ENCODE data around the gene VAMP2. TPM values are rescaled to one million over a fixed set of nuclear protein-coding genes. Genes with fewer than 3 reads are reported as not detected.
A peak's percentile ranks its signal among the peaks of the same experiment; 100 is the strongest.

VAMP2 gene
- total RNA-seq, 1 donor from 2014 or later: 28.0 TPM

DNA sequence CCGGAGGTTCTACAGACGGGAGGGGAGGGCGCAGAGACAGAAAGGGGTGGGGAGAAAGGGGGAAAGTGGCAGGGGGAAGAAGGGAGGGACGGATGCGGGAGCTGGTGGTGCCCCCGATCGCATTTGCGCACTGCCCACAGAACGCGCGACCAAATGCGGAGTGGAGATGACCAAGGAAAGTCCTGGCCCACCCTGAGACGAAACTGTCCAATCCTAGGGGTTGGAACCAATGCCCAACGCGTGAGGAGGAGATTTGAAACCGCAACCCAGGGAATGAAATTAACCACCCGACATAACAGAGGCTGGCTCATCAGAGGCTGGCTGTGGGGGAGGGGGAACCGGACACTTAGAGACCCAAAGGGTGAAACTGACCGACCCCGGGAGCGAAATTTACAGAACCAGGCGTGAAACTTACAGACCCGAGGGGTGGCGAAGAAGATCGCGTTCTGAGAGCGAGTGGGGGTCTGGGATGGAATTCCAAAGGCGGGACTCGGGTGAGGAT is 40.3 kb downstream of the VAMP2 start:
- H3K27ac Mint-ChIP-seq (ENCODE audit: unreplicated experiment): no peak overlapping the region
- peaks cover 16% of the 10 kb centered on the region for H3K4me1 Mint-ChIP-seq (ENCODE audit: low read depth, unreplicated experiment)
- Histone ChIP-seq H4K20me1 (ENCODE audit: insufficient read depth, low read length) (peaks cover 15% of the 10 kb centered on the region), H3K4me2 (ENCODE audit: low read length) (peak overlapping the region; percentile 97), H3K36me3 (ENCODE audit: insufficient read depth, low read length) (no peaks in the 10 kb centered on the region), H3K9ac (ENCODE audit: low read length) (peak overlapping the region; percentile 49), H3K4me1 (ENCODE audit: insufficient read depth, low read length) (peaks cover 59% of the 10 kb centered on the region), H3K27me3 (ENCODE audit: insufficient read depth, low read length) (peaks cover 20% of the 10 kb centered on the region), H3K9me3 (ENCODE audit: insufficient read depth, low read depth, low read length) (no peaks in the 10 kb centered on the region), H3K27ac (ENCODE audit: low read depth, low read length) (no peak overlapping the region), H3K4me3 (ENCODE audit: insufficient read depth, low read depth, low read length) (peak overlapping the region; percentile 60), H2AFZ (ENCODE audit: low read depth, low read length) (peak overlapping the region; percentile 85), H3K79me2 (ENCODE audit: insufficient read depth, low read length) (no peaks in the 10 kb centered on the region)
- H3K36me3 Mint-ChIP-seq (ENCODE audit: low read depth, unreplicated experiment): no peaks in the 10 kb centered on the region
- H3K4me3 Mint-ChIP-seq (ENCODE audit: unreplicated experiment): peak overlapping the region; percentile 83
- DNase-seq (ENCODE audit: low read depth) (peak; percentile 31), FAIRE-seq (no peak)
- no peaks in the 10 kb centered on the region for H3K9me3 Mint-ChIP-seq (ENCODE audit: unreplicated experiment)
- H3K27me3 Mint-ChIP-seq (ENCODE audit: low read depth, unreplicated experiment): peaks cover 35% of the 10 kb centered on the region
- TF ChIP-seq, protein P1, sequence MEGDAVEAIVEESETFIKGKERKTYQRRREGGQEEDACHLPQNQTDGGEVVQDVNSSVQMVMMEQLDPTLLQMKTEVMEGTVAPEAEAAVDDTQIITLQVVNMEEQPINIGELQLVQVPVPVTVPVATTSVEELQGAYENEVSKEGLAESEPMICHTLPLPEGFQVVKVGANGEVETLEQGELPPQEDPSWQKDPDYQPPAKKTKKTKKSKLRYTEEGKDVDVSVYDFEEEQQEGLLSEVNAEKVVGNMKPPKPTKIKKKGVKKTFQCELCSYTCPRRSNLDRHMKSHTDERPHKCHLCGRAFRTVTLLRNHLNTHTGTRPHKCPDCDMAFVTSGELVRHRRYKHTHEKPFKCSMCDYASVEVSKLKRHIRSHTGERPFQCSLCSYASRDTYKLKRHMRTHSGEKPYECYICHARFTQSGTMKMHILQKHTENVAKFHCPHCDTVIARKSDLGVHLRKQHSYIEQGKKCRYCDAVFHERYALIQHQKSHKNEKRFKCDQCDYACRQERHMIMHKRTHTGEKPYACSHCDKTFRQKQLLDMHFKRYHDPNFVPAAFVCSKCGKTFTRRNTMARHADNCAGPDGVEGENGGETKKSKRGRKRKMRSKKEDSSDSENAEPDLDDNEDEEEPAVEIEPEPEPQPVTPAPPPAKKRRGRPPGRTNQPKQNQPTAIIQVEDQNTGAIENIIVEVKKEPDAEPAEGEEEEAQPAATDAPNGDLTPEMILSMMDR (IDR thresholded peaks at IDR 0.05; ENCODE audit: insufficient read depth, low read depth, low read length): no peak
- TF ChIP-seq EZH2 (IDR thresholded peaks at IDR 0.05; ENCODE audit: insufficient read depth, low read length): no peak

DNA sequence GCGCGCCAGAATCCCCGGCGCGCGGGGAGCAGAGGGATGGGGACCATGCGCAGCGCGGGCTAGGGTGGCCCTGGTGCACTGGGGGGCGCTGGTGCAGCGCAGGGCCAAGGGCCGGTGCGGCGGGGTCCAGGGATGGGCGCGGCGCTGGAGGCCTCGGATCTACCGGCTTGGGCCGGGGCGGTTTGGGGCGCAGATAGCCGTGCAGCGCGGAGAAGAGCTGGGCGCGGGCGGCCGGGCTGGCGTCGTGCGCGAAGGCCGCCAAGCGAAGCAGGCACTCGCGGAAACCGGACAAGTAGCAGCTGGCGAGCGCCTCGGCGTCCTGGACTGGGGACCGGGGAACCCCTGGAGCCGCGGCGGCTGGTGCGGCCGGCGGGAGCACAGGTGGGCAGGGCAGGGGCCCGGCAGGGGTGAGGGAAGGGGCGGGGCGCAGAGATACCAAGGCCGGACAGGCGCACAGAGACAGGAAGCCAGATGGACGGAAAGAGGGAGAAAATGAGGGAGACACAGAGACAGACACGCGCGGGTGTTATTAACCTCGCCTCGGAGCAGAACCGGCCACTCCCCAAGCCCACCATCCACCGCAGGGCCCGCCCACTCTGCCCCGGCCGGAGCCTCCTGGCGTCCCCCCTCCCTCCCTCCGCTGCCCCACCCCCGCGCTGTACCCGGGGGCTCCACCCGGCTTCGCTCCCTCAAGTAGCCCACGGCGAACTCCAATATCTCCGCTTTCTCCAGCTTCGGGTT is 40.9 kb downstream of the VAMP2 start:
- Mint-ChIP-seq H3K27me3 (ENCODE audit: low read depth, unreplicated experiment) (peaks cover 32% of the 10 kb centered on the region), H3K9me3 (ENCODE audit: unreplicated experiment) (no peaks in the 10 kb centered on the region), H3K4me1 (ENCODE audit: low read depth, unreplicated experiment) (peaks cover 16% of the 10 kb centered on the region), H3K4me3 (ENCODE audit: unreplicated experiment) (peak overlapping the region; percentile 83), H3K36me3 (ENCODE audit: low read depth, unreplicated experiment) (no peaks in the 10 kb centered on the region), H3K27ac (ENCODE audit: unreplicated experiment) (no peak overlapping the region)
- Histone ChIP-seq H3K79me2 (ENCODE audit: insufficient read depth, low read length) (no peaks in the 10 kb centered on the region), H3K9ac (ENCODE audit: low read length) (peak overlapping the region; percentile 49), H3K4me1 (ENCODE audit: insufficient read depth, low read length) (peaks cover 57% of the 10 kb centered on the region), H3K4me3 (ENCODE audit: insufficient read depth, low read depth, low read length) (peak overlapping the region; percentile 60), H3K27ac (ENCODE audit: low read depth, low read length) (no peak overlapping the region), H3K4me2 (ENCODE audit: low read length) (peak overlapping the region; percentile 97), H2AFZ (ENCODE audit: low read depth, low read length) (peak overlapping the region; percentile 85), H3K36me3 (ENCODE audit: insufficient read depth, low read length) (no peaks in the 10 kb centered on the region), H3K27me3 (ENCODE audit: insufficient read depth, low read length) (peaks cover 22% of the 10 kb centered on the region), H4K20me1 (ENCODE audit: insufficient read depth, low read length) (peaks cover 11% of the 10 kb centered on the region), H3K9me3 (ENCODE audit: insufficient read depth, low read depth, low read length) (no peaks in the 10 kb centered on the region)
- TF ChIP-seq, protein P1 (IDR thresholded peaks at IDR 0.05; ENCODE audit: insufficient read depth, low read depth, low read length): peak; percentile 10
- TF ChIP-seq EZH2 (IDR thresholded peaks at IDR 0.05; ENCODE audit: insufficient read depth, low read length): no peak
- no peak for FAIRE-seq
- DNase-seq (ENCODE audit: low read depth): peak; percentile 45

DNA sequence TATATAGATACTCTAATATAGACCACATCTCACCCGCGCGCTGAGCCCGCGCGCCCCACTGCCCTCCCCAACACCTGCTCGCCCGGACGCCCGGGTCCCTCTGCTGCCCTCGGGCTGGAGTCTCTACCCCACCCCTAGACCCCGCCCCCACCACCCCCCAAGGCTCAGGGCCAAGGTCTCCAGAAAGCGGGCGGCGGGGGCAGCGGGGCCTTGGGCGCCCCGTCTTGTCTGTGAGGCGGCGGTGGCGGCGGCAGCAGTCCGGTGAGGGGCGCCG is 41.4 kb downstream of the VAMP2 start:
- H3K36me3 Mint-ChIP-seq (ENCODE audit: low read depth, unreplicated experiment): no peaks in the 10 kb centered on the region
- Histone ChIP-seq H3K4me3 (ENCODE audit: insufficient read depth, low read depth, low read length) (peak overlapping the region; percentile 66), H3K9ac (ENCODE audit: low read length) (no peak overlapping the region), H3K27ac (ENCODE audit: low read depth, low read length) (no peak overlapping the region), H3K4me2 (ENCODE audit: low read length) (peak overlapping the region; percentile 97), H4K20me1 (ENCODE audit: insufficient read depth, low read length) (peaks cover 11% of the 10 kb centered on the region), H3K27me3 (ENCODE audit: insufficient read depth, low read length) (peaks cover 27% of the 10 kb centered on the region), H3K4me1 (ENCODE audit: insufficient read depth, low read length) (peaks cover 53% of the 10 kb centered on the region), H3K36me3 (ENCODE audit: insufficient read depth, low read length) (no peaks in the 10 kb centered on the region), H3K9me3 (ENCODE audit: insufficient read depth, low read depth, low read length) (no peaks in the 10 kb centered on the region), H3K79me2 (ENCODE audit: insufficient read depth, low read length) (no peaks in the 10 kb centered on the region), H2AFZ (ENCODE audit: low read depth, low read length) (no peak overlapping the region)
- DNase-seq (ENCODE audit: low read depth) (no peak), FAIRE-seq (no peak)
- H3K27ac Mint-ChIP-seq (ENCODE audit: unreplicated experiment): no peak overlapping the region
- H3K9me3 Mint-ChIP-seq (ENCODE audit: unreplicated experiment): no peaks in the 10 kb centered on the region
- peaks cover 36% of the 10 kb centered on the region for H3K27me3 Mint-ChIP-seq (ENCODE audit: low read depth, unreplicated experiment)
- peaks cover 16% of the 10 kb centered on the region for H3K4me1 Mint-ChIP-seq (ENCODE audit: low read depth, unreplicated experiment)
- peak overlapping the region; percentile 95 for H3K4me3 Mint-ChIP-seq (ENCODE audit: unreplicated experiment)
- TF ChIP-seq EZH2 (IDR thresholded peaks at IDR 0.05; ENCODE audit: insufficient read depth, low read length): no peak
- TF ChIP-seq, protein P1 (IDR thresholded peaks at IDR 0.05; ENCODE audit: insufficient read depth, low read depth, low read length): no peak
